ENCODE results near the gene MEG3. TPM values are rescaled to one million over a fixed set of nuclear protein-coding genes. Genes with fewer than 3 reads are reported as not detected.

MEG3 gene
- total and polyA plus RNA-seq, 9 of the 15 experiments (the other 6 are each of a cell fraction or from before 2014, with no cell fraction given), result 0.10 to 5.3 (median 1.0) TPM; not detected in 1

- no peak for TF ChIP-seq KDM4B (IDR thresholded peaks at IDR 0.05; ENCODE audit: borderline replicate concordance in 2 of 2, low read depth in 1 of 2)
- TF ChIP-seq SRSF3 (IDR thresholded peaks at IDR 0.05; ENCODE audit: insufficient read depth, low read length), result no peak
- no peak for TF ChIP-seq GATAD2B (IDR thresholded peaks at IDR 0.05; ENCODE audit: borderline replicate concordance)
- no peak for TF ChIP-seq TCF7L2 (IDR thresholded peaks at IDR 0.05; ENCODE audit: low read depth, low read length)
- no peak for TF ChIP-seq ZNF3 (CRISPR knock-in tag; IDR thresholded peaks at IDR 0.05)
- Histone ChIP-seq H3K4me3 (no peak overlapping the region), H3K9me1 (ENCODE audit: control insufficient read depth, insufficient read depth, low read length) (no peaks in the 10 kb centered on the region), H3K36me3 (ENCODE audit: control insufficient read depth, insufficient read depth, low read length) (no peaks in the 10 kb centered on the region), H2AFZ (ENCODE audit: low read depth, low read length) (no peak overlapping the region), H3K4me1 (replicated peaks in 1 of 2; ENCODE audit: control insufficient read depth in 2 of 2, insufficient read depth in 2 of 2, low read length in 2 of 2) (peaks cover 38 to 42% of the 10 kb centered on the region in 2 experiments), H3K79me2 (ENCODE audit: control insufficient read depth, insufficient read depth, low read length) (no peaks in the 10 kb centered on the region), H3K4me2 (ENCODE audit: insufficient read depth, low read length) (no peak overlapping the region), H3K9me3 (replicated peaks; ENCODE audit: control insufficient read depth, insufficient read depth, low read depth, low read length) (no peaks in the 10 kb centered on the region), H3K27ac (ENCODE audit: extremely low read depth, low read depth, low read length) (no peak overlapping the region; the same call in 2 of the 3 replicates), H3K27me3 (ENCODE audit: control insufficient read depth in 2 of 2, insufficient read depth in 2 of 2, low read length in 2 of 2) (no peaks in the 10 kb centered on the region), H4K20me1 (replicated peaks; ENCODE audit: control insufficient read depth, insufficient read depth, low read length) (no peaks in the 10 kb centered on the region), H3K9ac (ENCODE audit: insufficient read depth in 1 of 2, low read depth in 2 of 2, low read length in 2 of 2) (peak overlapping the region in 1 of 2 experiments; percentile 82; a peak in 1 of 4 replicates)
- ATAC-seq (no peak), DNase-seq (ENCODE audit: extremely low read depth in 1 of 4, low spot score in 3 of 4) (no peak), FAIRE-seq (no peak)
- in situ Hi-C loops (cut with MboI), result no loop called here
- BruUV-seq (replicated peaks), result no TSS peak
- CTCF ChIA-PET (ENCODE audit: low intra/inter-chr PET ratio), result no interaction called here
- intact Hi-C loops (cut with micrococcal nuclease), result no loop called here
- WGBS (ENCODE audit: insufficient coverage, low coverage, missing lambda C conversion rate), result 92% methylated on average over 6 of the region's 13 CpGs
- POLR2A ChIA-PET, result no interaction called here
Measured at GRCh38 chr14:100791995-100792394, 33.9 kb upstream of the MEG3 start.

- FAIRE-seq, result no peak
- Histone ChIP-seq H4K20me1 (replicated peaks; ENCODE audit: control insufficient read depth, insufficient read depth, low read length) (no peaks in the 10 kb centered on the region), H3K9ac (ENCODE audit: insufficient read depth in 1 of 2, low read depth in 2 of 2, low read length in 2 of 2) (no peak overlapping the region), H3K79me2 (ENCODE audit: control insufficient read depth, insufficient read depth, low read length) (no peaks in the 10 kb centered on the region), H3K36me3 (ENCODE audit: control insufficient read depth, insufficient read depth, low read length) (no peaks in the 10 kb centered on the region), H3K27ac (ENCODE audit: extremely low read depth, low read depth, low read length) (no peak overlapping the region), H3K9me1 (ENCODE audit: control insufficient read depth, insufficient read depth, low read length) (no peaks in the 10 kb centered on the region), H3K4me2 (ENCODE audit: insufficient read depth, low read length) (no peak overlapping the region), H2AFZ (ENCODE audit: low read depth, low read length) (no peak overlapping the region), H3K4me1 (replicated peaks in 1 of 2; ENCODE audit: control insufficient read depth in 2 of 2, insufficient read depth in 2 of 2, low read length in 2 of 2) (peaks cover 3 to 7% of the 10 kb centered on the region in 2 experiments; a peak in 4 of 5 replicates), H3K9me3 (replicated peaks; ENCODE audit: control insufficient read depth, insufficient read depth, low read depth, low read length) (no peaks in the 10 kb centered on the region), H3K27me3 (ENCODE audit: control insufficient read depth in 2 of 2, insufficient read depth in 2 of 2, low read length in 2 of 2) (no peaks in the 10 kb centered on the region), H3K4me3 (no peak overlapping the region)
- WGBS (ENCODE audit: insufficient coverage, low coverage, missing lambda C conversion rate), result 96% methylated on average over 4 of the region's 4 CpGs
- no peak for DNase-seq (ENCODE audit: extremely low read depth in 1 of 4, low spot score in 3 of 4)
- BruUV-seq (replicated peaks), result no TSS peak
- CTCF ChIA-PET (ENCODE audit: low intra/inter-chr PET ratio), result no interaction called here
- intact Hi-C loops (cut with micrococcal nuclease), result no loop called here
- TF ChIP-seq MBD2 (IDR thresholded peaks at IDR 0.05; ENCODE audit: borderline replicate concordance, low read depth) (no peak), ZBTB33 (CRISPR knock-in tag; IDR thresholded peaks at IDR 0.05) (no peak), C11orf30 (IDR thresholded peaks at IDR 0.05; ENCODE audit: low read depth) (0 out of 2 replicates have a peak, but pooled peaks have one; percentile 9)
- POLR2A ChIA-PET, result interaction anchor here (0.6 kb wide), 1 partner anchor 44 kb away, joined by 3 read pairs; no protein-coding TSS in a partner anchor
- in situ Hi-C loops (cut with MboI), result no loop called here
- no peak for ATAC-seq
Measured at GRCh38 chr14:100796946-100797345, 29.0 kb upstream of the MEG3 start.

All from K562 (cell line).